H54 (cell line): ENCODE results near the gene ZPLD1.

ENCODE experiments used
- DNase-seq: peaks from one replicate; pipeline ENCODE4 v3.0.0; 2011; ENCODE audit warnings: low spot score, mixed read lengths; ENCODE audit not compliant: insufficient read length
- FAIRE-seq: peaks from 3 replicates; lab custom pipeline; 2011; peaks lifted over from hg19 to GRCh38; lab: Jason Lieb, UNC
- POLR2A ChIP-seq: IDR thresholded peaks from 2 replicates; pipeline ENCODE4 v1.6.1; 2011; ENCODE audit warnings: low read depth, mild to moderate bottlenecking, low read length

ZPLD1 gene

GRCh38 chr3:102447272-102447671, 12.5 kb downstream of the ZPLD1 start:
- TF ChIP-seq POLR2A: no peak
- DNase-seq: no peak
- FAIRE-seq: no peak

GRCh38 chr3:102449341-102449740, 14.5 kb downstream of the ZPLD1 start:
- DNase-seq (no peak), FAIRE-seq (no peak)
- TF ChIP-seq POLR2A: no peak

- DNase-seq (no peak), FAIRE-seq (no peak)
- no peak for TF ChIP-seq POLR2A
Measured at GRCh38 chr3:102449930-102450329, 15.1 kb downstream of the ZPLD1 start.

- no peak for DNase-seq
- no peak for TF ChIP-seq POLR2A
- no peak for FAIRE-seq
Measured at GRCh38 chr3:102450976-102451375, 16.2 kb downstream of the ZPLD1 start.

- no peak for TF ChIP-seq POLR2A
- no peak for DNase-seq
- no peak for FAIRE-seq
Measured at GRCh38 chr3:102451543-102451942, 16.7 kb downstream of the ZPLD1 start.

GRCh38 chr3:102454181-102454580, 19.4 kb downstream of the ZPLD1 start:
- TF ChIP-seq POLR2A: no peak
- FAIRE-seq (no peak), DNase-seq (no peak)

- FAIRE-seq: no peak
- TF ChIP-seq POLR2A: no peak
- DNase-seq: no peak
Measured at GRCh38 chr3:102457644-102458043, 22.8 kb downstream of the ZPLD1 start.

GRCh38 chr3:102460579-102460978, 25.8 kb downstream of the ZPLD1 start:
- DNase-seq (no peak), FAIRE-seq (peak; percentile 74)
- TF ChIP-seq POLR2A: no peak

- no peak for TF ChIP-seq POLR2A
- DNase-seq (no peak), FAIRE-seq (no peak)
Measured at GRCh38 chr3:102464261-102464660, 29.4 kb downstream of the ZPLD1 start.

GRCh38 chr3:102466001-102466400, 31.2 kb downstream of the ZPLD1 start:
- no peak for DNase-seq
- no peak for FAIRE-seq
- TF ChIP-seq POLR2A: no peak

GRCh38 chr3:102470066-102470465, 35.3 kb downstream of the ZPLD1 start:
- no peak for TF ChIP-seq POLR2A
- DNase-seq (no peak), FAIRE-seq (no peak)

GRCh38 chr3:102471001-102471400, 36.2 kb downstream of the ZPLD1 start:
- DNase-seq: peak; percentile 1
- TF ChIP-seq POLR2A: no peak
- no peak for FAIRE-seq

GRCh38 chr3:102471491-102471890, 36.7 kb downstream of the ZPLD1 start:
- no peak for FAIRE-seq
- no peak for TF ChIP-seq POLR2A
- DNase-seq: no peak

GRCh38 chr3:102473648-102474047, 38.8 kb downstream of the ZPLD1 start:
- DNase-seq (no peak), FAIRE-seq (no peak)
- TF ChIP-seq POLR2A: no peak

GRCh38 chr3:102474207-102474606, 39.4 kb downstream of the ZPLD1 start:
- DNase-seq: no peak
- no peak for FAIRE-seq
- TF ChIP-seq POLR2A: no peak

- TF ChIP-seq POLR2A: no peak
- FAIRE-seq (no peak), DNase-seq (no peak)
Measured at GRCh38 chr3:102476198-102476597, 41.4 kb downstream of the ZPLD1 start.
